IMR-90 (cell line): ENCODE data around the gene RFX2. TPM values are rescaled to one million over a fixed set of nuclear protein-coding genes. Genes with fewer than 3 reads are reported as not detected.

Source experiments
- ATAC-seq: fragments of 200-7000 bp; cut with Tn5 transposase; 2 replicates; pipeline ENCODE4 v1.9.1; 2020; ENCODE audit warnings: low read depth, mild to moderate bottlenecking, moderate library complexity
- BruUV-seq: library from RNA; stranded (reverse); fragments of 400-500 nt; replicated peaks from 2 replicates; lab custom pipeline; 2021; lab: Mats Ljungman, UMichigan
- CTCF ChIA-PET: fragments of 300-600 bp; formaldehyde crosslinking; extraction: SDS; loops from one replicate; lab custom pipeline; 2021; ENCODE audit warnings: antibody characterized with exemption; lab: Yijun Ruan, JAX
- POLR2A ChIA-PET: fragments of 300-600 bp; sonication (Branson Sonifier 250); formaldehyde crosslinking; loops from one replicate; lab custom pipeline; 2022; ENCODE audit warnings: antibody characterized with exemption; ENCODE audit not compliant: unreplicated experiment; lab: Charles Lee
- DNase-seq: peaks from one replicate; pipeline ENCODE4 v3.0.0; 2013
- H2AFZ ChIP-seq: replicated peaks from 2 replicates; pipeline ENCODE3; 2013; ENCODE audit warnings: low read length, mild to moderate bottlenecking; ENCODE audit not compliant: poor library complexity
- H2AK5ac ChIP-seq: 2 replicates; pipeline ENCODE4 v1.6.1; 2013; ENCODE audit warnings: low read depth, low read length, inconsistent platforms
- H2AK9ac ChIP-seq: replicated peaks from 2 replicates; pipeline ENCODE3; 2013; ENCODE audit warnings: mild to moderate bottlenecking, low read depth, low read length, moderate library complexity; ENCODE audit not compliant: poor library complexity
- H2BK120ac ChIP-seq: 2 replicates; pipeline ENCODE4 v1.6.1; 2013; ENCODE audit warnings: low read depth, low read length, inconsistent platforms
- H2BK15ac ChIP-seq: 3 replicates; pipeline ENCODE4 v1.6.1; 2013; ENCODE audit warnings: low read depth, low read length, inconsistent platforms
- H2BK20ac ChIP-seq: 2 replicates; pipeline ENCODE4 v1.6.1; 2013; ENCODE audit warnings: low read depth, mild to moderate bottlenecking, inconsistent platforms, low read length, moderate library complexity
- H2BK5ac ChIP-seq: 2 replicates; pipeline ENCODE4 v1.6.1; 2013; ENCODE audit warnings: mild to moderate bottlenecking, low read depth, low read length, inconsistent platforms; ENCODE audit not compliant: poor library complexity, severe bottlenecking
- H3K14ac ChIP-seq: replicated peaks from 2 replicates; pipeline ENCODE4 v1.6.1; 2013; ENCODE audit warnings: low read depth, low read length, inconsistent platforms
- H3K18ac ChIP-seq: 2 replicates; pipeline ENCODE4 v1.6.1; 2013; ENCODE audit warnings: low read depth, low read length, control low read depth
- H3K23ac ChIP-seq: 2 replicates; pipeline ENCODE4 v1.6.1; 2013; ENCODE audit warnings: low read depth, low read length, inconsistent platforms
- H3K27ac ChIP-seq: 2 replicates; pipeline ENCODE4 v1.5.1; 2013; ENCODE audit warnings: mild to moderate bottlenecking, control low read depth, low read length; ENCODE audit not compliant: insufficient read depth
- H3K27me3 ChIP-seq: 2 replicates; pipeline ENCODE4 v1.6.1; 2013; ENCODE audit warnings: low read length; ENCODE audit not compliant: control insufficient read depth, insufficient read depth
- H3K36me3 ChIP-seq: 2 replicates; pipeline ENCODE4 v1.6.1; 2013; ENCODE audit warnings: low read length, mixed read lengths; ENCODE audit not compliant: control insufficient read depth, insufficient read depth
- H3K4ac ChIP-seq: 2 replicates; pipeline ENCODE4 v1.6.1; 2013; ENCODE audit warnings: low read depth, low read length, inconsistent platforms
- H3K4me1 ChIP-seq: 2 replicates; pipeline ENCODE4 v1.6.1; 2013; ENCODE audit warnings: low read length, mixed read lengths; ENCODE audit not compliant: control insufficient read depth, insufficient read depth
- H3K4me2 ChIP-seq: 2 replicates; pipeline ENCODE4 v1.6.1; 2013; ENCODE audit warnings: low read depth, mild to moderate bottlenecking, control low read depth, low read length, moderate library complexity
- H3K4me3 ChIP-seq: 2 replicates; pipeline ENCODE4 v1.5.1; 2013; ENCODE audit warnings: low read depth, mild to moderate bottlenecking, control low read depth, low read length, moderate library complexity; ENCODE audit not compliant: insufficient read depth
- H3K56ac ChIP-seq: 2 replicates; pipeline ENCODE4 v1.6.1; 2013; ENCODE audit warnings: low read length, inconsistent platforms; ENCODE audit not compliant: insufficient read depth; ENCODE audit errors: extremely low read depth
- H3K79me1 ChIP-seq, 2 experiments: 2 replicates each; pipeline ENCODE4 v1.6.1; 2013; ENCODE audit warnings: low read length in 2 of 2, inconsistent platforms in 1 of 2, low read depth in 1 of 2
- H3K9ac ChIP-seq: 2 replicates; pipeline ENCODE4 v1.6.1; 2013; ENCODE audit warnings: low read depth, low read length, control low read depth
- H3K9me1 ChIP-seq: 2 replicates; pipeline ENCODE4 v1.6.1; 2013; ENCODE audit warnings: low read length, inconsistent platforms; ENCODE audit not compliant: insufficient read depth
- H3K9me3 ChIP-seq: 2 replicates; pipeline ENCODE4 v1.6.1; 2013; ENCODE audit warnings: low read length; ENCODE audit not compliant: control insufficient read depth, insufficient read depth
- H4K20me1 ChIP-seq: 2 replicates; pipeline ENCODE4 v1.6.1; 2013; ENCODE audit warnings: low read length, inconsistent platforms; ENCODE audit not compliant: insufficient read depth
- H4K5ac ChIP-seq: 2 replicates; pipeline ENCODE4 v1.6.1; 2013; ENCODE audit warnings: mild to moderate bottlenecking, low read depth, low read length, control low read depth
- H4K8ac ChIP-seq, 2 experiments: 2 replicates each; pipeline ENCODE4 v1.6.1; 2013; ENCODE audit warnings: low read depth in 2 of 2, low read length in 2 of 2, control low read depth in 1 of 2, inconsistent platforms in 1 of 2
- H4K91ac ChIP-seq: 2 replicates; pipeline ENCODE4 v1.6.1; 2013; ENCODE audit warnings: low read depth, low read length, inconsistent platforms; ENCODE audit not compliant: insufficient read depth
- ELK1 ChIP-seq: fragments of 150-350 bp; IDR thresholded peaks from 2 replicates; pipeline ENCODE4 v1.6.1; 2016; ENCODE audit warnings: low read depth, mild to moderate bottlenecking, low read length, moderate library complexity, borderline replicate concordance
- FOS ChIP-seq: fragments of 150-350 bp; IDR thresholded peaks from 2 replicates; pipeline ENCODE4 v1.6.1; 2016; ENCODE audit warnings: low read depth, low read length
- MXI1 ChIP-seq: IDR thresholded peaks from 2 replicates; pipeline ENCODE4 v1.6.1; 2012; ENCODE audit warnings: low read depth, mild to moderate bottlenecking, low read length, moderate library complexity, borderline replicate concordance
- SMC3 ChIP-seq: fragments of 150-350 bp; IDR thresholded peaks from 2 replicates; pipeline ENCODE4 v1.6.1; 2016; ENCODE audit warnings: low read depth, mild to moderate bottlenecking, antibody characterized with exemption, low read length, moderate library complexity
- WGBS, 2 experiments: methylation state at CpG; one replicate each; pipeline versions ENCODE4 v1.1.5 to v1.1.7; 2013; ENCODE audit warnings: missing lambda C conversion rate in 2 of 2; ENCODE audit not compliant: insufficient read length in 1 of 2; ENCODE audit errors: extremely low coverage in 2 of 2; 5-methylcytosine and 5-hydroxymethylcytosine counted together
- dilution Hi-C: fragments of 300-500 bp; cut with HindIII; formaldehyde crosslinking; loops from one replicate; pipeline ENCODE4 v1.14.3; 2018; ENCODE audit warnings: low sequenced_read_pairs; ENCODE audit not compliant: unreplicated experiment
- in situ Hi-C: fragments of 300-500 bp; cut with MboI; formaldehyde crosslinking; loops from 3 replicates; pipeline ENCODE4 v1.14.3; 2019; ENCODE audit warnings: low sequenced_read_pairs, inconsistent platforms, mixed read lengths
- intact Hi-C: fragments of 100-400 bp; cut with micrococcal nuclease; formaldehyde crosslinking; loops from 2 replicates; pipeline ENCODE4 v1.10.0; 2022
- polyA plus RNA-seq, 3 experiments: library from polyadenylated mRNA; depleted of rRNA; stranded (reverse); fragments of >200 nt; gene quantifications; 2 replicates each; pipeline ENCODE4 v1.2.3, GENCODE V29; 2012; ENCODE audit warnings: low replicate concordance in 1 of 3
- total RNA-seq: library from RNA; depleted of rRNA; stranded (reverse); fragments of >200 nt; gene quantifications from 2 replicates; pipeline ENCODE4 v1.2.3, GENCODE V29; 2012

The RFX2 gene
- total and polyA plus RNA-seq, 2 of the 4 experiments (the other 2 are of a cell fraction), result 2.2 to 4.9 TPM

DNA sequence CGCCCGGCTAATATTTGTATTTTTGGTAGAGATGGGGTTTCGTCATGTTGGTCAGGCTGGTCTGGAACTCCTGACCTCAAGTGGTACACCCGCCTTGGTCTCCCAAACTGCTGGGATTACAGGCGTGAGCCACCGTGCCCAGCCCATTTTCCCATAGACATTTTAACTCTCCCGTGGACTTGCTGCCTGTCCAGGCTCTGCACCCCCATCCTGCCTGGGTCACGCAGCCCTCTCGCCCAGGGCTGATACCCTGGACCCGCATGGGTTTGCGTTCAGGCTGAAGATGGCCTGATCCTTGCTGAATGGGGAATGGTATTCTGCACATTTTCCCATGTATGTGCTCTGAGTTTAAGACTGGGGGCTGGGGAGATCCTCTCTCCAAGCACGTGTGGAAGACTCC is 86.4 kb downstream of the RFX2 start:
- 0 out of 2 replicates have a peak overlapping the region, but pooled peaks have one; percentile 3 for H3K56ac ChIP-seq
- ATAC-seq, result no peak
- intact Hi-C loops, result loop anchor here (2.0 to 5.0 kb wide), 3 partner anchors 35 to 222 kb away; no protein-coding TSS in a partner anchor

More for the DNA sequence above, 86.4 kb downstream of the RFX2 start:
- H3K4me2 ChIP-seq, result no peak overlapping the region
- H4K91ac ChIP-seq, result no peak overlapping the region; the same call in 1 of the 2 replicates
- no peak overlapping the region for H3K14ac ChIP-seq
- H3K4me1 ChIP-seq, result peaks cover 9% of the 10 kb centered on the region
- no TSS peak for BruUV-seq
- H4K5ac ChIP-seq, result no peak overlapping the region
- dilution Hi-C loops (no loop called here), in situ Hi-C loops (loop anchor here (10.0 kb wide), 1 partner anchor 219 kb away; the partner anchor contains the start of gene NRTN)
- no peak overlapping the region for H3K18ac ChIP-seq
- H2BK20ac ChIP-seq, result no peak overlapping the region
- peaks cover 4% of the 10 kb centered on the region; the same call in 1 of the 2 replicates for H3K9me1 ChIP-seq
- no peak overlapping the region for H3K23ac ChIP-seq
- no peak overlapping the region for H2AFZ ChIP-seq
- H3K27ac ChIP-seq, result no peak overlapping the region
- no peaks in the 10 kb centered on the region for H4K20me1 ChIP-seq
- peak overlapping the region; percentile 81; the same call in 1 of the 2 replicates for H2AK5ac ChIP-seq
- H2BK5ac ChIP-seq, result no peak overlapping the region
- ChIA-PET CTCF (interaction anchor here (1.5 to 2.2 kb wide), 2 partner anchors 37 to 220 kb away, joined by 5 to 10 read pairs; no protein-coding TSS in a partner anchor), POLR2A (no interaction called here)
- TF ChIP-seq SMC3 (no peak), FOS (no peak), ELK1 (no peak), MXI1 (no peak)
- H3K9me3 ChIP-seq, result no peaks in the 10 kb centered on the region
- no peaks in the 10 kb centered on the region for H3K27me3 ChIP-seq
- H3K4me3 ChIP-seq, result no peak overlapping the region
- H3K79me1 ChIP-seq, result no peaks in the 10 kb centered on the region
- 0 out of 2 replicates have a peak overlapping the region, but pooled peaks have one; percentile 4 for H2BK120ac ChIP-seq
- 60% methylated on average over 2 of the region's 12 CpGs; no CpG with 5 or more reads in 1 of the 2 experiments for WGBS, 2 experiments
- no peaks in the 10 kb centered on the region for H3K36me3 ChIP-seq
- peak overlapping the region; percentile 41; the same call in 1 of the 3 replicates for H2BK15ac ChIP-seq
- H3K4ac ChIP-seq, result peak overlapping the region; percentile 25; the same call in 1 of the 2 replicates
- no peak overlapping the region for H3K9ac ChIP-seq
- peak overlapping the region; percentile 83 for H2AK9ac ChIP-seq
- no peak for DNase-seq
- H4K8ac ChIP-seq, result peak overlapping the region in 1 of 2 experiments; percentile 53; a peak in 1 of 4 replicates
